GM21786 (cell line): ENCODE measurements around the gene CUL1.

ENCODE experiments used
- ATAC-seq: cut with Tn5 transposase; IDR thresholded peaks from one replicate; pipeline ENCODE4 v1.9.1; 2021; ENCODE audit not compliant: unreplicated experiment

CUL1 gene

DNA sequence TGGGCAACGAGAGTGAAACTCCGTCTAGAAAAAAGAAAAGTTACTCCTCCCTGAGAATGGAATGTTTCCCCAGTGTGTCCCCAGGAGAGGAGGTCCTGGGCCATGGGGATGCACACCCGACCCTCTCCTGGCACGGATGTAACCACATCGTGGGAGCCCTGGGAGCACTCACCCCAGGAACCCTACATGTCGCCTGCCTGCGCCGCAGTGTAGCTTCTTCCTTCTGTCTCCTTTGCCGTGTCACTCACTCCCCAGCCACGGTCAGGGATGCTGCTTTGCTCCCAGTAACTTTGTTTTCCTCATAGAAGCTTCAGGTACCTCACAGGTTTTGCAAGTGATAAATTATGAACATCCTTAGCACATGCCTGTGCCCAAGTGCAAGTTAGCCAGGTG, 103.4 kb downstream of the CUL1 start:
- no peak for ATAC-seq

- no peak for ATAC-seq
Measured at GRCh38 chr7:148803094-148803493, 104.4 kb downstream of the CUL1 start.

DNA sequence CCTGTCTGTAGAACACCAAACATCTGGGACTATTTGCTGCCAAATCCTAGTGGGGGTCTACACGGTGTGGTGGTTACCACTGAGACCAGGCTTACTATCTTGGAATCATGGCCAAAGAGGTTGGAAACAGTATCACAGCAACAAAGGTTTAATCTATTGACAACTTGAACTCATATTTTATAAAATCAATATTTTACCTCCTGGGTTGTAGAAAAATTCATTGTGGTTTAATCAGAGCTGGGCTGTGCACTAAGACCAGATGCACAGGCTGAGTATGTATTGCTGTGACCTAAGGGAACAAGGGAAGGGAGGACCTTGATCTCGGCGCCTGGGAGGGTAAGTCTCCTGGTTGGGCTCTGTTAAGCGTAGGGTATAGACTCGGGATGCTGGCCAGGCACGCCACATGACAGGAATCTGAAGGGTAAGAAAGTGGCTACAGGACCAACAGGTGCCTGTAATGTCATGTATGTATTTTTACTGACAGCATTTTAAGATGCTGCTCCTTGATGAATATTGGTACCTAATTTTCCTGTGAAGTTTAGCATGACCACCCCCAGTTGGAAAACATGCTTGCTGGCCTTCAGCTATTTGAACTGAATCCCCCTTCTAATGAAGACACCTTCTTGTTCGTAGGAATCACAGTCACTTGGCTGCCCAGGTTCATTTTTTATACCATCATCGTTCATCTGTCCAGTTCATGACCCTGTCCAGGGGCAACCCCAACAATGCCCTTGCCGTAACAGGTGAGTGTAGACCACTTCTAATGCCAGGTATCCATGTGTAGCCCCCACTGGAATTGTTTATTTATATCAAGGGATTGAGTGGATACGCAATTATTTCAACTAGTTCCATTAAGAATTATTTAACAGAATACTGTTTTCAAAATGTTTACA, 105.9 kb downstream of the CUL1 start:
- no peak for ATAC-seq

DNA sequence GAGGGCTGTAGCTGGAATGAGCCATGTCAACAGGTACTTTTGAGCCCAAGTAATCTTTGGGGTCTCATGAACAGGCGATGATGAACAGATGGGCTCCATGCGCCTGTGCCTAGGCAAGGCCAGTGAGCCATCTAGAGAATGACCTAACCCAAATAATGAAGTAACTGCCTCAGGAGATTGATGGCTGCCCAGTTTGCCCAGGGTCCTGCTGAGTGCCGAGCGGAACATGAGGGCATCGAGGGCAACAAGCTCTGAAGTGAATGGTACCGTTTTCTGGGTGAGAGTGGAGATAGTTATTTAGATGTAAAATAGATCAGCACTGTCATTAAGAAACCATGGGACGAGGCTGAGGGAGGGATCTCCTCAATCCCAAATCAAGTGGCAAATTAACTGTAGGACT, 107.5 kb downstream of the CUL1 start:
- no peak for ATAC-seq

GRCh38 chr7:148807436-148807835, 108.7 kb downstream of the CUL1 start:
- ATAC-seq = no peak

DNA sequence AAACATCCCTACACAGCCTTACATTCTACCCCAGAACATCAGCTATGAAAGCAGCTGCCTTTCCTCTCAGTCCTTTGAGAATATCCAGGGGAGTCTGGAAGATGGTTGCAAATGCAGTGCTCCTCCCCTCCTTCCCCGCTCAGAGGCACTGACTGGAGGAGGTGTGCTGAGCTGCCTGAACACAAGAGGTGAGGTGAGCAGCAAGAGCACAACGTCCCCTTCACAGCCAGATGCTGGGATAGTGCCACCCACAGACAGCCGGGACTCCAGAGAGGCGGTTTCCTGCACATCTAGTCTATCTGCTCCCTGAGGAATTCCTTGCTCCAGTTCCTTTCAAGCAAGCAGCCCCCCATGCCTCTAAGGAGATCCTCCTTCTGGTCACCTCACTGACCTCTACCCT, 111.2 kb downstream of the CUL1 start:
- no peak for ATAC-seq

GRCh38 chr7:148811892-148812291, 113.2 kb downstream of the CUL1 start:
- no peak for ATAC-seq

GRCh38 chr7:148813890-148814289, 115.2 kb downstream of the CUL1 start:
- no peak for ATAC-seq

- no peak for ATAC-seq
Measured at GRCh38 chr7:148814922-148815559, 116.3 kb downstream of the CUL1 start.

DNA sequence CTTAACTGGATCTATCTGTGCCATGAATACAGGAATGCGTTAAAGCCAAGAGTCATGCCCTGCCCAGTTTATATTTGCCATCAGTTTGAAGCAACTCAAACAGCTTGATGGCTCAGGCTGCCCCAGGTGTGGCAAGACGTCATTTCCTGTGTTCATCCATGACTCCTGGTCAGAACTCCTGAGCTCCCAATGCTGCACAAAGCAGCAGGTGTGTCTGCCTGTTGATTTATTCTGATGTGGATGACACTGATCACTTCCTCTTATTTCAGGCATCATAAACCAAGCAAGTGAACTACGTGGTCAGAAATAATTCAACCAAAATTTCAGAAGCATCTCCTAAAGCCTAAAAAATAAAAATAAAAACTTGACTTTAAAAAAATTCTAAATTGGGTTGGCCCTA, 116.9 kb downstream of the CUL1 start:
- ATAC-seq = no peak

- no peak for ATAC-seq
Measured at GRCh38 chr7:148819697-148820360, 121.1 kb downstream of the CUL1 start.

DNA sequence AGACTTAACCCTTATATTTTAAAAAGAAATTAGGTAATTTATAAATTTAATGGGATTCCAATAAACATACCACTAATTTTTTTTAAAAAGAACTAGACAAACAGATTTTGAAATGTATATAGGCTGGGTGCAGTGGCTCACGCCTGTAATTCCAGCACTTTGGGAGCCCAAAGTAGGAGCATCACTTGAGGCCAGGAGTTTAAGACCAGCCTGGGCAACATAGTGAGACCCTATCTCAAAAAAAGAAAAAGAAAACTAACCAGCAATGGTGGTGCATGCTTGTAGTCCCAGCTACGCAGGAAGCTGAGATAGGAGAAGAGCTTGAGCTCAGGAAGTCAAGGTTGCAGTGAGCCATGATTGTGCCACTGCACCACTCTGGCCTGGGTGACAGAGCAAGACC, 122.7 kb downstream of the CUL1 start:
- no peak for ATAC-seq

DNA sequence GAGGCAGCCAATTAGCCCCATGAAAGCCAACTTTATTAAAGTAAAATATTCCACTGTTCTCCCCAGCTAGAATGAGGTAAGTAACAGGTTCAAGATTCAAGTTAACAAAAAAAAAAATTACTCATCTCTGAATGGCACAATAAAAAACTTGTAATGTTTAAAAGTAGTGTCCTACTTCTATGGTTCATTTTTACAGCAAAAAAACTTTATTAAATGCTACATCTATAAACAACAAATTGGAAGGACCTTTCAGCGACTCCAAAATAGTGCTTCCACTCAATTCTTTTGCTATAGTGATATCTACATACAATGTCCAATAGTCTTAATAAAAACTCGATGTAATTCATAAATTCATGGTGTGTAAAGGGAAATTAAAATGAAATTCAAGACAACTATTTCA, 126.2 kb downstream of the CUL1 start:
- ATAC-seq = no peak

DNA sequence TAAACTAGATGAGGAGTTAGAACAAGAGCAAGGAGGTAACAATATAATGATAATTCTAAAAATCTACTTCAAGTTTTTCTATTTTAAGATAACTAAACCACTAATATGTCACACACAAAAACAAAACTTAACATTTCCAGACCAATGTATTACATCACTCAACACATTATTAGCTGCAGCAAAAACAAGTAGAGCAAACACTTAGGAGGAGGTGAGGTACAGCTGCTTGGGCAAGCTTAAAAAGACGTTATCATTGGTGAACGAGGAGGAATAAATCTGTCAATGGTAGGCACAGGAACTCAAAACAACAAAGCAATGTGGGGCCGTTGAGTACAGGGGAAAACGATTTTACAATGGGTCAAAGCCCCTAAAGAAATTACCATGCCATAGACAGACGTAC, 126.6 kb downstream of the CUL1 start:
- ATAC-seq = no peak

DNA sequence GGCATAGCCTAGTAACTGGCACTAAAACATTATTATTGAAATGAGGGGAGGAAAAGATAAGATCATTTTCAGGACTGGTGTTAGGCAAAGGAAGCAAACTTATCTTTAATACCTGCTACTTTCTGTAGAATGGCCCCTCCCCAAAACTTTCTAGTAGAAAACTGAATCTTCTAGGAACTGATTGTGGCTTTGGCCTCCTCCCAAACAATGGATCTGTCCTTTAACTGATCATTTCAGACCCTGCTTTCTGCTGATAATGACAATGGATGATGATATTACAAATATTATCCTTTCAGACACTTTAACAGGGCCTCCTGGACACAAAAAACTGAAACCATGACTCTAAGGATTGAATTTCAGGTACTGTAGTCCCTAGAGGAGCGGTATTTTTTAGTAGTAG, 130.3 kb downstream of the CUL1 start:
- no peak for ATAC-seq

GRCh38 chr7:148830897-148831692, 132.4 kb downstream of the CUL1 start:
- no peak for ATAC-seq

GRCh38 chr7:148831782-148832181, 133.1 kb downstream of the CUL1 start:
- ATAC-seq = no peak

GRCh38 chr7:148834605-148835004, 135.9 kb downstream of the CUL1 start:
- ATAC-seq = no peak

GRCh38 chr7:148835854-148836253, 137.2 kb downstream of the CUL1 start:
- no peak for ATAC-seq

DNA sequence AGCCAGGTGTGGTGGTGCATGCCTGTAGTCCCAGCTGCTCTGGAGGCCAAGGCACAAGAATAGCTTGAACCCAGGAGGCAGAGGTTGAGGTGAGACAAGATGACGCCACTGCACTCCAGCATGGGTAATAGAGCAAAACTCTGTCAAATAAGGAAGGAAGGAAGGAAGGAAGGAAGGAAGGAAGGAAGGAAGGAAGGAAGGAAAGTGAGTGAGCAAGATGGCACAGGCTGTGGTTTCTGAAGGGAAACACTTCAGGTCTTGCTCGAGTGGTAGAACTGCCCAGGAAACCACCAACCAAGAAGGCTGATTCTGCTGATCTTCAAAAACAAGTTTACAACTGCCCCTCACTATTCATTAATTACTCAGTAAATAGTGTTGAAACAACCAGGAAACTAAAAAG, 140.2 kb downstream of the CUL1 start:
- no peak for ATAC-seq
